ENCODE measurements around the gene ZNF74.

DNA sequence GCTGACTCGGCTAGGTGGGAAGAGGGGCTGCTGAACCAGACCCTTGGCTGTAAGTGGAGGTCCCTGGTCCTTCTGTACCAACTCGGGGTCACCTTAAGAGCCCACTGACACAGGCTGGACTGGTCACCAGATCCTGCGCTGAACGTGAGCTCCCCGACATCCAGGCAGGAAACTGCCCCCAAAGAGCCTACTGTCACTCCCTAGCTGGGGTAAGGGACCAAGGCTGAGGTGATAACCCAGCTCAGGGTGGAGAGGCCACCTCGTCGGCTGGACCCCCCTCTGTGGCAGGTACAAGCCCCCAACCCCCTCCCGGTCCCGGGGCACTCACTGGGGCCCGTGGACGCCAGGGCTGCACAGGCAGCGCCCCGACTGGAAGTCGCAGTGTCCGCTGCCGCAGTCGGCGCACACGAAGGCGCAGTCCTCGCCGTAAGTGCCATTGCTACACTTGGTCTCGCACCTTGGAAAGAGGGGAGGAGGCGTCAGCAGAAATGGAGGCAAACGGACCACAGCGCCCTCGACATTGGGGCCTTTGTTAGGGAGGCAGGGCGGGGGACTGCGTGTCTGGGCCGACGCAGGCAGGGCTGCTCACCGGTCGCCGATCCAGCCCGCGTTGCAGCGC is 36.3 kb downstream of the ZNF74 start:
- TF ChIP-seq CTCF (conservative IDR thresholded peaks at IDR 0.05 in 1 of 2, IDR thresholded peaks at IDR 0.05 in 1 of 2; ENCODE audit: extremely low read depth in 1 of 2, insufficient read depth in 1 of 2, low read depth in 1 of 2, low read length in 2 of 2), result no peak
- no peak for TF ChIP-seq EZH2 (IDR thresholded peaks at IDR 0.05; ENCODE audit: borderline replicate concordance, low read length)

Data from mammary epithelial cell (primary cell).